Right ventricle myocardium inferior (tissue), 1 donor: ENCODE measurements around the gene PRSS50. TPM values are rescaled to one million over a fixed set of nuclear protein-coding genes. Genes with fewer than 3 reads are reported as not detected.
A peak's percentile ranks its signal among the peaks of the same experiment; 100 is the strongest.

Experiments used
- ATAC-seq: fragments of 200-7000 bp; cut with Tn5 transposase; one replicate; pipeline ENCODE4 v1.9.1; 2020; ENCODE audit warnings: mild to moderate bottlenecking, moderate library complexity
- DNase-seq: peaks from one replicate; pipeline ENCODE4 v3.0.0; 2021; ENCODE audit errors: missing footprints
- intact Hi-C: fragments of 100-400 bp; cut with DNase I; formaldehyde crosslinking; loops from one replicate; pipeline ENCODE4 v1.11.0; 2022
- total RNA-seq: library from RNA; stranded (reverse); fragmentation: NEBNext Ultra II Directional; extraction: Animal tissue kit (Norgen Biotek cat#: 25700); gene quantifications from one replicate; pipeline ENCODE4 v1.2.1, GENCODE V29; 2021
- donor health status: DM: no; HTN: yes; CAD: no; lungs with severe emphysema.

Gene PRSS50
- total RNA-seq, 1 donor from 2014 or later = 0.11 TPM

DNA sequence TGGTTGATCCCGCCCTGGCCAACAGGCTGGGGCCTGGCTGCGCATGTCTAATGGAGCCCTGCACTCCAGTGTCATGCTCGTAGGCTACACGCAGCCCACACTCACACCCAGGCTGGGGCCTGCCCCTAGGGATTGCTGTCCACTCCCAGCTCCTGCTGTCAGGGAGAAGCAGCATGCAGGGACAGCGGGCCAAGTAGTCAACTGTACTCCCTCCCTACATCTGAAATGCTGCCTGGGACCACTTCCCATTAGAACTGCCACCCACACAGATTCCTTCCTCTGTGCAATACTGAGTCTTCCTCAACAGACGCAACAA is 40.3 kb downstream of the PRSS50 start:
- ATAC-seq (peak; percentile 78), DNase-seq (peak; percentile 88)
- intact Hi-C loops = no loop called here

DNA sequence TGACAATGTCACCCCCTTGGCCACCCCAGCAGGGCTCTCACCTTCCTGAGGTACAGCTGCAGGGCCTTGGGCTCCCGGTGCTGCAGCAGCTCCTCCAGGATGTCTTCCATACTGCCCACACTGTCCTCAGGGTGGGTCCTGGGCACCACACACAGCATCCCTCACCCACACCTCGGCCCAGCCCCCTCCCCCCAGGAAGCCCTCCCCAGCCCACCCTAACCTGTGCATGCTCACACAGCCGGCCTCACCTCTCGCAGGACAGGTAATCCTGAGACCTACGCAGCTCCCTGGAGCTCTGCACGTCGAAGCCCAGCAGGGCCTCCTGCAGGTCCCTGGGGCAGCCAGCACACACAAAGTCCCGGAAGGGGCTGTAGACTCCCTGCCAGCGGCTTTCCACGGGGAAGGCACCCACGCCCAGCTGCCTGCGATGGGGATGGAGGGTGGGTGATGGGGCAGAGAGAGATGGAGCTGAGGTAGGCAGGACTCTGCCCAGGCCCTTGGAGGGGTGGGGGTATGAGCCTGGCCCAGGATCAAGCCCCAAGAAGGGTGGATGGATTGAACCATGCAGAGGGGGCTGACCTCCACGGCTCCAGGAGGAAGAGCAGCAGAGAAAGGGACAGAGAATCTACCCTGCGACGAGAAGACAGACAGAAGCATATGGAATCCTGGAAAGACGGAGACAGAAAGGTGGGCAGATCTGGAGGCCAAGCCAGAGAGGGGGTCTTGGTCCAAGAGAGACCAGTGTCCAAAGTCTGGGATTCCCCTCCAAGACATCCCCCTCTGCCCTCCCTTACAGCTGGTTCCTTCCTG is 40.9 kb downstream of the PRSS50 start:
- DNase-seq (peak; percentile 53), ATAC-seq (no peak)
- intact Hi-C loops = no loop called here

DNA sequence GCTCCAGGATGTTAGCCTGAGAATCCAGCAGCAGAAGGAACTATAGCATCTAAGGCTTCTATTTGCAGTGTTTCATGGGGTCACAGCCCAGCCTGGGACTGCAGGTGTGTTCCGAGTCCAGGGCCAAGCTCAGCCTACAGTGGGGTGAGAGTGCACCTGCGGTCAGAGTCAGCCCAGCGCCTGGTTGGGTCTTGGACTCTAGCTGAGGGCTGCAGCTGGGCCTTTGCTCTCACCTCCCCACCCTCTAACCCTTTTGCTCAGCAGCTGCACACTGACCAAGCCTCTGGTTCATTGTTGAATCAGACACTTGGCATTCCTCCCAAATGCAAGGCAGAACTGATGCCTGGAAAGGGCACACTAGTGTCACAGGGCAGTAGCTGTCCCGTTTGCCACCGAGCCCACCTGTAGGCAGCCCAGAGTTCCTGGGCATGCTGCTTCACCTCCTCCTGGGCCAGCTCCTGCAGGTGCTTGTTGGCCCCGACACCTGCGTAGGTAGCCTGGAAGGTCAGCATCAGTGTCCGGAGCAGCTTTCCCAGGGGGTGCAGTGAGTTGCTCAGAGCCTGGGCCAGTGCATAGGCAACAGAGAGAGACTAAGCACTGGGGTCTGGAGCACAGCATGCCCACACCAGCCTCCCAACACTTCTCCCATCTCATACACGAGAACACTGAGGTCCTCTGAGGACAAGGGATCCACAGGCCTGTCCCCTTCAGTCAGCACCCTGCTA is 41.7 kb downstream of the PRSS50 start:
- intact Hi-C loops = no loop called here
- ATAC-seq (no peak), DNase-seq (peak; percentile 48)

DNA sequence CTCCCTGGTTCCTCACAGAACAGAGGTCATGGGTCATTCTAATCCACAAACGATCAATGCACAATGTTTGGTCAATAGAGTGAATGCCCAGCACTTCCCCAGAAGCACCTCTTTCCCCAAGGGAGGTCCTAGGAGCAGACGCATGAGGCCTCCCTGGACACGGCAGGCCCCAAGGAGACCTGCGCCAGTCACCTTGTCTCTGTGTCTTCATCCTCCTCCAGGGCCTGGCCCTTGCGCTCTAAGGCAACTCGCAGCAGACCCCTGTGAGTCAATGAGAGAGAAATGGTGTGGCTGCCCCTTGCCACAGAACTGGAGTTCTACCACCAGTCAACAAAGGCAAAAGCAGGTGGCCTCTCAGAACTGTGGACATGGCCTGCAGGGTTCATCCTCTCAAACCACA is 42.2 kb downstream of the PRSS50 start:
- DNase-seq = peak; percentile 62
- ATAC-seq = no peak

DNA sequence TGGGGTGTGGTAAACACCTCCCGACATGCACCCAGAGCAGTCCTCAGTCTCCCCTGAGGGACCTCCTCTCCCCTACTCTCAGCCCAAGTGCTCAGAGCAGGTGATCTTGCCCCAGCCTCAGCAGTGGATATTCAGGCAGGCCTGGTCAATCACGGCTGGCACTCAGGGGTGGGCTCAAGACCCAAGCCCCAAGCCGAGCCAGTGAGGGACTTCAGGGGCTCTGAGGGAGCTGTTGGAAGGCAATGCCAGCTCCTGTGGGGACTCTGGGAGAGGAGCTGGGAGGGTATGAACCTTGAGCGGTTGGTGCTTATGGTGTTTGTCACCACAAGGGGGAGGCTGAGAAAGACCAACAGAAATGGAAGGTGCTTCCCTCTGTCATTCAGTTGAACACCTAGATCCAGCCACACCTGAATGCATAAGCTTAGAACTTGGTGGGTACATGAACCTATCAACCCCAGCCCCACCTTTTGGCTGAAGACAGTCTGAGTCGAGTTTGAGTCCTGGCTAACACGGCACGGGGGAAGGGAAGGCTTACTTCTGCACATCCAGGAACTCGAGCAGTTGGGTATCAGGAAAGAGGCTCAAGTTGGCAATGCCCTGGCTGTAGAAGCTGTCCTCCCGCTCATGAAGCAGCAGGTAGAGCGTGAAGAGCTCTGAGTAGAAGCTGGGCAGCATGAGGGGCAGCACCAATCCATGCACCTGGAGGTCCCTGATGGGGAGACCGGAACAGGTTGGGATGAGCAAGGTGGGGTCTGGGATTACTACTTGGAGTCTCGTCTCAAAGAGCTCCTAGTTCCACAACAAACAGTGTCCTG is 43.4 kb downstream of the PRSS50 start:
- intact Hi-C loops = no loop called here
- no peak for ATAC-seq
- DNase-seq = peak; percentile 56

More for the DNA sequence above, 42.2 kb downstream of the PRSS50 start:
- intact Hi-C loops = no loop called here

DNA sequence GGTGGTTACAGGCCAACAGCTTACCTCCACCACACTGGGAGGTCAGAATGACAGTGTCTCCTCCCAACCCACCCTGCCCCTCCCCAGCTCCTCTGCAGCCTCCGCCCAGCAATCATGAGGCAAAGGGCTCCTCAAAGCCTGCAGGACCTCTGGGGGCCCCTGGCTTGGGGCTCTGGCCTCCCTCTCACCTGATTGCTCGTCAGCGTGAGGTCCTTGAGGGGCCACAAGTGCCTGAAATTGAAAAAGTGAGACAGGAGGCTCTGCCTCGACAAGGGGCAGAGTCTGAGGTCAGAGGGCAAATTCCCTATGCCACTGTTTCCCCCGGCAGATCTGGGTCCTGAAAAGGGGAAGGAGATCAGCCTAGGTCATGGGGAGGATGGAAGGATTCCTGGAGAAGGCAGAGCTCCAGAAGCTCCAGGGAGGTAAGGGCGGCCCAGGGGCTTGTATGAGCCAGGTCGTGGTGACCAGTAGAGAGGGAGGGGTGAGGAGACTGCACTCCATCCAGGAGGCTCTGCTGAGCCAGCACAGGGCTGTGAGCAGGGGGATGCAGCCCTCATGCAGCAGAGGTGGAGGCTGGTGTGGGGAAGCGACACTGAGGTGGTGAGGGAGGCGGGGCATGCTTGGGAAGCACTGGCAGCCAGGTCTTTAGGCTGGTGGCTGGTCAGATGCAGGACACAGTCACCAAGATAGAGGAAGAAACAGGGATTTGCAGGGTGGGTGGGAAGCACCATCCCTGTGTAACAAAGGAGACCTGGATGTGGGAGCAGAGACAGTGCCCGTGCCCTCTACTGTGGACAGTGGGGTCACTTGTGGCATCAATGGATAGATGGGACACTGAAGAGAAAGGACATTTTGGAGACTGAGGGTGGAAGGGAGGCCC is 44.3 kb downstream of the PRSS50 start:
- ATAC-seq (no peak), DNase-seq (peak; percentile 45)
- intact Hi-C loops = no loop called here

DNA sequence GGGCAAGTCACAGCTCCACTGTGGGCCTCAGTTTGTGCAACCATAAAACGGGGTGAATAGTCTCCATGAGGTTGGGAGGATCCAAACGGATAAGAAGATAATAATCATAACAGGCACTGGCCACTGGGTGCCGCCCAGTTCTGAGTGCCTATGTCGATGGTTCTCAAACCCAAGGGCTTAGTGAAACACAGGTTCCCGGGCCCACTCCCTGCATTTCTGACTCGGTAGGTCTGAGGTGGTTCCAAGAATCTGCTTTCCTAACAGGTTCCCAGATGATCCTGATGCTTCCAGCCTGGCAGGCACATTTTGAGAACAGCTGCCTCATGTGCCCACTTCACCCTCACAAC is 45.3 kb downstream of the PRSS50 start:
- DNase-seq (no peak), ATAC-seq (no peak)
- intact Hi-C loops = no loop called here

DNA sequence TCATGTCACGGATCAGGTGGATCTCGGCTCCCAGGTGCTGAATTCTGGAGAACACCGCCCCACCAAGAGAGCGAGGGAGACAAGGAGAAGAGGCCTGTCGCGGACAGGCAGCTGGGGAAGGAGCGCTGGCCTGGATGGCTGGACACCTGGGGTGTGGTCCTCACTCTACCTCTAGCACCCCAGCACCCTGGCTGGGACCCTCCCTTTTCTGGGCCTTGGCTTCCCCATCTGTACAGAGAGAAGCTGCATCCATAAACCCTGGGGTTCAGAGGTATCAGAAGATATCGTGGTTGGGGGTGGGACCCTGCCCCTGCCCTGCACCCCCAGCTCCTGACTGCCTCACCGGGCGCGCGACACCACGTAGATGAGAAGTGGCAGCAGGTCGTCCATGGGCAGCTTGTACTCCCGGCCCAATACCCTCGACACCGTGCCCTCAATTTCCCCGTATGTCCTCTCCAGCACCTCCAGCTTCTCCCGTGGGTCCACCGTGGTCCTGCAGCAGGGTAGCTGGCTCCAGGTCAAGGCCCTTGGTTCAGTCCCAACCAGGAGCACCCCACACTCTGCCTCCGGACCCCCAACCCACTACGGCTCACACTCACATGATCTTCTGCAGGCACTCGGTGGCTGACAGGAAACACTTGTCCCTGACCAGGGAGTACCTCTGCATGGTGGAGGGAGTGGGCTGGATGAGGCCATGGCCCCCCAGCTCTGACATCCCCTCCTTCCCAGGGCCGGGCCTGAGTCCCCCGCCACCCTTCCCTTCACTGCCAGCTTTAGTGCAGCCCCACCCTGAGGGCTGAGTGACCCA is 45.9 kb downstream of the PRSS50 start:
- DNase-seq (peak; percentile 56), ATAC-seq (no peak)
- intact Hi-C loops = no loop called here

DNA sequence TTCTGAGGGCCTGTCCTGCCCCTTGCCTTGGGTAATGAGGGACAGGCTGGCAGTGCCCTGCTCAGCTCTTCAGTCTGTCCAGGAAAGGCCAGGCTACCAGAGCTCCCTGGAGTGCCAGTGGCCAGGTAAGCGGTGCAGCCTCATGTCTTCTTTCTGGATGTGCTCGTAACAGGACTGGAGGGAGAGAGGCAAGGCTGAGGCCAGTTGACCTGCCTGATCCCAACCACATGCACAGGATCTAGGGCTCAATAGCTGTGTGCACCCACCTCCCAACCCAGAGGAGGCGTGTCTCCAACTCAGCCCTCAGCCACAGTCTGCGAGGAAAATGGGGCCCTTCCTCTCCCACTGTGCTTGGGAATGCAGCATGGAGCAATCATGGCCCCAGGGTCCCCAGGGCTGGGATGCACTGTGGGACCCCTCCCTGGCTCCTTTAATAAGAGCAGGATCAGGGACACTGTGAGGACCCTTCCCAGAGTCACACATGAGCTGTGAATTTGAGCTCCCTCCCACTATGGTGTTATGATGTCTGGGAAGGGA is 46.7 kb downstream of the PRSS50 start:
- ATAC-seq (no peak), DNase-seq (peak; percentile 27)
- intact Hi-C loops = no loop called here

DNA sequence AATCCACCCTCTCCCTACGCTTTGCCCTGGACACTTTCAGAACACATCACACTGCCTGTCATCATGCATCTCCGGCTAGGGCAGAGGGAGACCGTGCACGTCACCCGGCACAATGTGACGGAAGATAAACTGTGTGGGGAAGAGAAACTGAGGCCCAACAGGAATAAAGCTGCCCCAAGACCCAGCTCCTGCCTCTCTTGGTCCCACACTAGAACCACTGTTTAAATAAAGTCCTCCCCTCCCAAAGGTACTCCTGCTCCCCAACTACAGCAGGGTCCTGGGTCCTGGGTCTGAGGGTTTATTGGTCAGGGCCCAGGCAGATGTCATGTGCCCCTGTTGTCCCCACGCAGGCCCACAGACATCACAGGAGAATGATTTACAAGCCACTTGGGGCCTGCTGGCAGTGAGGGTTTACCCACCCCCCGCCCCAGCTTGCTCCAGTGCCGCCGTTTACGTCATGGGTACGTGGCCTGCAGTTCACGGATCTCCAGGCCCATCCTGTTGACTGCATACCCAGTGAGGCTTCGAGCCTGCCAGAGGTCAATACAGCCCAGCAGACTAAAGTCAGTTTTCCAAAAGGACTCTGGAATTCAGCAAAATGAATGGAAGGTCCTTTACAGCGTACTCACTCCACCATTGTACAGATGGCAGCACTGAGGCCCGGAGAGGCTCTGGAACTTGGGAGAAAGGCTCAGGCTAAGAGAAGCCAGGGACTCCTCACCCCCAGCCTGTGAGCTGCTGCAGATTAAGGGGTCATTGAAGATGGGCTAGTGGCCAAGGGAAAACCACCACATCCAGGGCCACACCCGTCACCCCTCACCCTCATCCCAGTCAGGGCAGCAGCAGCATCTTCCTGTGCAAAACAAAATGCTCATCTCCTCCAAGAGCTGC is 47.4 kb downstream of the PRSS50 start:
- no peak for ATAC-seq
- intact Hi-C loops = no loop called here
- peak; percentile 25 for DNase-seq

DNA sequence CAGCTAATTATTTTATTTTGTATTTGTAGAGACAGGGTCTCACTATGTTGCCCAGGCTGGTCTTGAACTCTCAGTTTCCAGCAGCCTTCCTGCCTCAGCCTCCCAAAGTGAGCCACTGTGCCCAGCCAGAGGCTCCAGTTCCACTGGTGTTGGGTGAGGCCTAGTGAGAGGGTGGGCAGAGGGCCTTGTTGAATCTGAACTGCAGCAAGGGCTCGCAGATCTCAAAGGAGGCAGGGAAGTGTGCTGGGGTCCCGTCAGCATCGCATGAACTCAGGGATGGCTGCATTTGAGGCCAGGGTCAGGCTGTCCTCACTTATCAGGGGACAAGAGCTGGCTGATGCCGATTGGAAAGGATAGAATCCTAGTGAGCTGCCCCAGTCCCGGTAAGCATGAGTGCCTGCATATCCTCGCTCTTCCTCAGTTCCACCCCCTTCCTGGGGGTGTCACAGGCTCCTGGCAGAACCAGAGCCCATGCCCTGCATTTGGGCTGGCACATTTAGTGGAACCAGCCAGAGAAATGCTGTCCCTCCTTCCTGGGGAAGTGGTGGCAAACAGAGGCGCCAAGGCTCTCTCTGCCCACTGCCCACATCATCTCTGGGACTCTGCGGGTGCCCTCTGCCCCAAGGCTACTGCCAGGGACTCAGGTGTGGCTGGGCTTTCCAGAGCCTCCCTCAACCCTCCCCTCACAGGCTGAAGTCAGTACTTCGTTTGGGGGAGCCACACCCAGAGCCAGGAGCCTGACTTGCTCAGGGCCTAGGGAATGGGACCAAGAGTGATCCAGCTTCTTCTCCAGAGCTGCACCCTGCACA is 48.3 kb downstream of the PRSS50 start:
- no peak for DNase-seq
- intact Hi-C loops = no loop called here
- no peak for ATAC-seq

DNA sequence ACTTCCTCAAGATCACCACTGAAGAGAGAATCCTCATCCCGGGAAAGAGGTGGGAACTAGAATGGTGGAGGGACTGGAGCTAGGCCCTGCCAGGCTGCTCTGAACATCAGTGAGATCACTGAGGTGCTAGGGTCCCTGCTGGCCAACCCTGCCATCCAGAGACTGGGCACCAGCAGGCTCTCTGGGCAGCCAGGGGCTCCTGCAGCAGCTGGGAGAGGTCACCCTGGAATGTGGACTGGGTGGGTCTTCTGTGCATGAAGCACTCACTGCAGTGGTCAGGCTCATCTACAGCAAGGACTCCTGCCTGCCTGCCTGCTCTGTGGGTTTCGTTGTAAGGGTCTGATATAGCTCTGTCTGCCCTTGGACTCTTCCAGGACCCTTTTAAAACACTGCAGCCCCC is 49.1 kb downstream of the PRSS50 start:
- DNase-seq = peak; percentile 40
- no peak for ATAC-seq
- intact Hi-C loops = no loop called here

DNA sequence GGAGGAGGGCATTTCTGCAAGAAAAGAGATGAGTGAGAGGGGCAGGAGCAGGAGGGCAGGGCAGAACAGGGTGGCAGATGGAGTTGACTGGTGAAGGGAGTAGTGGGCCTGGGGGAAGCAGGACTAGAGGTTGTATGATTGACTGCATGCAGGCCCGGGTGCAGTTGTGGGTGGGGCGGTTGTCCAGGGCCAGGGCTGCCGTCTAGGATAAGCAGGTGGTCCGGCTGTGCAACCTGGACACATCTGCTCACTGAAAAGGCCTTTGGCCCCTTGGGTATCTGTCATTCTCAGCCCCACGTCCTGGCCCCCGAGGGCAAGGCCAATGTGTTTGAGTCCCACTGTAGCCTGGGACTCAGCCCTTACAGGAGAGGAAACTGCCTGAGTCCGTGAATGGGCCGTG is 49.6 kb downstream of the PRSS50 start:
- ATAC-seq = no peak
- intact Hi-C loops = no loop called here
- DNase-seq = peak; percentile 54

DNA sequence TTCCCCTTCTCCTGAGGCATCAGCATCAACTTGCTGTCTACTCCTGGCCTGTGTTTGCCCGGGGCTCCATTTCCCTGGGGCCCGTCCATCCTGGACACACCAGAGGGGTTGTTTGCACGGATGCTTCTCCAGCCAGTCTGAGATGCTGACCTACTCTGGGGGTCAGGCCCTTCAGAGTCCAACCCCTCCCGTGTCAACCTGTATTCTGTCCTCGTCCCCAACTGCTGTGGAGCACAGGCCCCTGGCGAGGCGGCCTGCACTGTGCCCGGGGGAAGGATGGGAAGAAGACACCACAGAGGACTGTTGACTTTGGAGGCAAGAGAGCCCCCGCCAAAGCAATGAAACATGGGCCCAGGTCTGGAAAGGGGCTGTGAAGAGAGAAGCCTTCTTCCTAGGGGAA is 50.0 kb downstream of the PRSS50 start:
- DNase-seq = peak; percentile 28
- intact Hi-C loops = no loop called here
- ATAC-seq = no peak

DNA sequence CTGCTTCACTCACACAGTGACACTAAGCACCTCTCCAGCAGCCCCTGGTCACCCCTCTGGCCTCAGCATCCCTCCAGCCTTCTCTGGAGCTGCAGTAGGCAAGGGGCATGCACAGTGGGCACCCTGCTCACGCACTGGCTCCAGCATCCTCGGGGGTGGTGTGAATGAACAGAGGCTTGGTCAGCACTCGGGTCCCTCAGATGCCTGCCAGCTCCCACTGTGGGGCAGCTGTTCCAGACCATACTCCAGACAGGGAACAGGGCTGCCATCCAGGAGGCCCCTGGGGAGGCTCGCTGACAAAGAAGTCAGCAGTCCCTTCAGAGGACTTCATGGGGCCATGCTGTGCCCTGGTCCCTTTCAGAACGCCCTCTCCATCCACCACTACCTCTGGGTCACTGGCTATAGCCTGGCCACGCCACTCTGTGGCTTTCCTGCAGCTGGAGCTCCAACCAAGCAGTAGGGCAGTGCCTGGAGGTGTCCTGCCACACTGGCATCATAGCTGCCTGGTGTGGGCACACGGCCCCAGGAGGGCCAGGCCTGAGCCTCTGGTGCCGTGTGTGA is 50.5 kb downstream of the PRSS50 start:
- ATAC-seq (no peak), DNase-seq (peak; percentile 47)
- intact Hi-C loops = no loop called here

DNA sequence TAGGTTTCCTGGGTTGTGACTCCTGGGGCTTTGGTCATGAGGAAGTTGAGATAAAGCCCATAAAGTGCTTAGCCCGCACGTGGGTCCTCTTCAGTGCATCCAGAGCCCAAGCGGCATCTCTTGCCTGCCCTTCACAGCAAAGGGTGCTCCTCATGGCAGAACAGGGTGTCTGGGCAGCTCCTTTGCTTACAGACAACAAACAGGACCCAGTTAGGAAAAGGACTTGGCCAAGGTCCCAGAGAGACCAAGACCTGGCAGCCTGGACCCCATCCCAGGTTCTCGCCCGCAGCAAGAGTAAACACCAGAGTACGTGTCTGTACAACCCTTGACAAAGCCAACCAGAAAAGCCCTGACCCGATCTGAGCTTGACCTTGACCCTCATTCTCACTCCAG is 51.2 kb downstream of the PRSS50 start:
- peak; percentile 51 for ATAC-seq
- no peak for DNase-seq
- intact Hi-C loops = no loop called here
